ENCODE data around the gene PLD5. TPM values are rescaled to one million over a fixed set of nuclear protein-coding genes. Genes with fewer than 3 reads are reported as not detected.

Gene PLD5
- total and polyA plus RNA-seq, 3 donors from 2014 or later, result 0.63 to 1.7 (median 0.81) TPM

DNA sequence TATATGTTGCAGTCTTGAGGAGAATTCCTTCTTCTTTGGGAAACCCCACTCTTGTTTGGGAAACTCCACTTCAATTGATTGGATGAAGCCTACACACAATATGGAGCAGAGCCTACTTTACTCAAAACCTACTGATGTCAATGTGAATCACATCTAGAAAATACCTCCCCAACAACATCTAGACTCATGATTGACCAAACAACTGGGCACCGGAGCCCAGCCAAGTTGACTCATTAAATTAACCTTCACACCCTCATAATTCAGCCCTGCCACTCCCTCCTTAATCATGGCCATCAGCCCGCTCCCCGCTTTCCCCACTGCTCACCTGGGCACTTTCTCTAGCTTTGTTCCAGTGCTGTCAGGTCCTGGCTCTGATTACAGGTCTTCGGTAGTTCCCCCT, 317.5 kb downstream of the PLD5 start:
- Histone ChIP-seq H3K36me3 (ENCODE audit: low read depth, missing control alignments) (no peaks in the 10 kb centered on the region), H3K27ac (no peak overlapping the region), H3K4me3 (no peak overlapping the region), H3K27me3 (no peaks in the 10 kb centered on the region), H3K9me3 (no peaks in the 10 kb centered on the region), H3K4me1 (no peaks in the 10 kb centered on the region)
- WGBS, 2 donors, result 91 to 93% methylated on average over 4 of the region's 4 CpGs
- intact Hi-C loops (cut with DNase I; ENCODE audit: low total_unique reads), result no loop called here
- TF ChIP-seq CTCF (IDR thresholded peaks at IDR 0.05) (no peak), POLR2A (IDR thresholded peaks at IDR 0.05) (no peak)
- no peak for DNase-seq

- no peaks in the 10 kb centered on the region for H3K9me3 ChIP-seq
- WGBS, 2 donors, result 73 to 82% methylated on average over 7 of the region's 7 CpGs
- no peak overlapping the region for H3K27ac ChIP-seq
- no peaks in the 10 kb centered on the region for H3K4me1 ChIP-seq
- no peak overlapping the region for H3K4me3 ChIP-seq
- no peaks in the 10 kb centered on the region for H3K27me3 ChIP-seq
- intact Hi-C loops (cut with DNase I; ENCODE audit: low total_unique reads), result no loop called here
- no peak for TF ChIP-seq CTCF (IDR thresholded peaks at IDR 0.05)
- no peak for TF ChIP-seq POLR2A (IDR thresholded peaks at IDR 0.05)
- DNase-seq, result no peak
- no peaks in the 10 kb centered on the region for H3K36me3 ChIP-seq (ENCODE audit: low read depth, missing control alignments)
Measured at GRCh38 chr1:242205622-242206489, 318.6 kb downstream of the PLD5 start.

- Histone ChIP-seq H3K4me1 (no peaks in the 10 kb centered on the region), H3K27ac (no peak overlapping the region), H3K36me3 (ENCODE audit: low read depth, missing control alignments) (no peaks in the 10 kb centered on the region), H3K9me3 (no peaks in the 10 kb centered on the region), H3K27me3 (no peaks in the 10 kb centered on the region), H3K4me3 (no peak overlapping the region)
- no peak for DNase-seq
- intact Hi-C loops (cut with DNase I; ENCODE audit: low total_unique reads), result no loop called here
- WGBS, 2 donors, result 76 to 87% methylated on average over 6 of the region's 6 CpGs
- TF ChIP-seq CTCF (IDR thresholded peaks at IDR 0.05) (no peak), POLR2A (IDR thresholded peaks at IDR 0.05) (no peak)
Measured at GRCh38 chr1:242203262-242203661, 321.2 kb downstream of the PLD5 start.

DNA sequence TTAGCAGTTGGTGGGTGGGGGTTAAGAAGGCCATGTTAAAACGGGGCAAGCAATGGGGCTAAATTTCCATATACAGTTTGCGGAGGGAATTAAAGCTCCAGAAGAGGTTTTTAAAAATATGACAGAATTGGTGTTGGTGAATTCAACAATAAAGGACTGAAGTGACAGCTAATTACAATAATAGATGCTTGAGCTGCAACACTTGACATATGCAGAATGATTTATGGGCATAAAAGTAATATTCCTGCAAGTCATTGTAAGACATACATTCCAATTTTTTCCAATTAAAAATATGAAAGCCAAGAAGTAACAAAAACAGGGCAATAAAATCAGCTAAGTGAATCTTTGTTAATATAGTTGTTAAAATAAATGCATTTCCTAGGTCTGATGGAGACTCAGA, 323.4 kb downstream of the PLD5 start:
- Histone ChIP-seq H3K4me3 (no peak overlapping the region), H3K4me1 (no peaks in the 10 kb centered on the region), H3K36me3 (ENCODE audit: low read depth, missing control alignments) (no peaks in the 10 kb centered on the region), H3K9me3 (no peaks in the 10 kb centered on the region), H3K27me3 (no peaks in the 10 kb centered on the region), H3K27ac (no peak overlapping the region)
- TF ChIP-seq CTCF (IDR thresholded peaks at IDR 0.05) (no peak), POLR2A (IDR thresholded peaks at IDR 0.05) (no peak)
- intact Hi-C loops (cut with DNase I; ENCODE audit: low total_unique reads), result no loop called here
- 81 to 92% methylated on average over 2 of the region's 2 CpGs for WGBS, 2 donors
- no peak for DNase-seq

All from testis (tissue), 3 donors.